GM18907 (cell line): ENCODE data around the gene POU2AF2.
"Not testable (repeated sequence)": the region's sequence is repeated elsewhere in the genome, so short reads cannot be mapped to it uniquely, and the experiment has no call there.

Source experiments
- ATAC-seq: cut with Tn5 transposase; IDR thresholded peaks from one replicate; pipeline ENCODE4 v1.9.1; 2021; ENCODE audit warnings: mild to moderate bottlenecking, moderate library complexity; ENCODE audit not compliant: unreplicated experiment

Gene POU2AF2

GRCh38 chr11:111245425-111245824 lies at the start of gene POU2AF2:
POU2AF2 (plus strand) TSS chr11:111245725; CDS start chr11:111245854, 129 bp downstream.
- ATAC-seq = no peak

GRCh38 chr11:111200010-111200534 lies 45.5 kb upstream of the POU2AF2 start:
- no peak for ATAC-seq

- no peak for ATAC-seq
Observed at GRCh38 chr11:111204211-111204610, 41.3 kb upstream of the POU2AF2 start.

- ATAC-seq = no peak
Observed at GRCh38 chr11:111205632-111206385, 39.7 kb upstream of the POU2AF2 start.

GRCh38 chr11:111206472-111206871 lies 39.1 kb upstream of the POU2AF2 start:
- no peak for ATAC-seq

- no peak for ATAC-seq
Observed at GRCh38 chr11:111207213-111207612, 38.3 kb upstream of the POU2AF2 start.

GRCh38 chr11:111209543-111210355 lies 35.8 kb upstream of the POU2AF2 start:
- no peak for ATAC-seq

- no peak for ATAC-seq
Observed at GRCh38 chr11:111213256-111213655, 32.3 kb upstream of the POU2AF2 start.

GRCh38 chr11:111220721-111221120 lies 24.8 kb upstream of the POU2AF2 start:
- no peak for ATAC-seq

- no peak for ATAC-seq
Observed at GRCh38 chr11:111221208-111221607, 24.3 kb upstream of the POU2AF2 start.

- not testable (repeated sequence) for ATAC-seq
Observed at GRCh38 chr11:111221936-111222335, 23.6 kb upstream of the POU2AF2 start.

- not testable (repeated sequence) for ATAC-seq
Observed at GRCh38 chr11:111222821-111223455, 22.6 kb upstream of the POU2AF2 start.

GRCh38 chr11:111225881-111226280 lies 19.6 kb upstream of the POU2AF2 start:
- no peak for ATAC-seq

GRCh38 chr11:111229604-111230003 lies 15.9 kb upstream of the POU2AF2 start:
- ATAC-seq = no peak

- peak; percentile 41 for ATAC-seq
Observed at GRCh38 chr11:111230122-111230465, 15.4 kb upstream of the POU2AF2 start.

- ATAC-seq = no peak
Observed at GRCh38 chr11:111231836-111232235, 13.7 kb upstream of the POU2AF2 start.

- ATAC-seq = no peak
Observed at GRCh38 chr11:111236383-111236782, 9.1 kb upstream of the POU2AF2 start.

- ATAC-seq = no peak
Observed at GRCh38 chr11:111237926-111238325, 7.6 kb upstream of the POU2AF2 start.

- ATAC-seq = no peak
Observed at GRCh38 chr11:111246956-111247355, 1.4 kb downstream of the POU2AF2 start.

- no peak for ATAC-seq
Observed at GRCh38 chr11:111250936-111251335, 5.4 kb downstream of the POU2AF2 start.

GRCh38 chr11:111253131-111253530 lies 7.6 kb downstream of the POU2AF2 start:
- no peak for ATAC-seq
